ENCODE data around the gene MAGI2. TPM values are rescaled to one million over a fixed set of nuclear protein-coding genes. Genes with fewer than 3 reads are reported as not detected.

The MAGI2 gene
- total RNA-seq, 1 experiment from 2014 or later = 0.25 TPM

DNA sequence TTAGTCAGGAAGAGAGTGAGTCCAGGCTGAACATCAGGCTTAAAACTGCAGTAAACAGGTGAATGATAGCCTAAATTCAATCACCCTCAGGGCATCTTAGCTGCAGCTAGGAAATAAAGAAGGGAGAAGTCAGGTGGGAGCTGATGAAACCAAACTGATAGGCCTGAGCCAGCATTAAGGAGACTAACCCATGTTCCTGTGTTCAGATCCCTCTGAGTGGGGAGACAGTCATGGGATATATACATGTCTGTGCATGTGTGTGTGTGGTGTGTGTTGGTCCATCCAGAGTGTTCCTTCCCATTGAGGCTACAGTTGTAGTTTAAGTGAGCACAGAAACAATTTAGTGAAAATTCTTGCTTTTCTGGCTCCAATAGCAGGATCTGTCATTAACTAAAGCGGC lies 1174.0 kb downstream of the MAGI2 start:
- Mint-ChIP-seq H3K4me3 (ENCODE audit: unreplicated experiment) (no peak overlapping the region), H3K4me1 (ENCODE audit: low read depth, unreplicated experiment) (no peaks in the 10 kb centered on the region), H3K36me3 (ENCODE audit: insufficient read depth, unreplicated experiment) (no peaks in the 10 kb centered on the region), H3K27ac (ENCODE audit: unreplicated experiment) (no peak overlapping the region), H3K27me3 (ENCODE audit: insufficient read depth, unreplicated experiment) (peaks cover 8% of the 10 kb centered on the region), H3K9me3 (ENCODE audit: unreplicated experiment) (no peaks in the 10 kb centered on the region)
- BruUV-seq (replicated peaks) = no TSS peak
- CTCF ChIA-PET = no interaction called here
- Histone ChIP-seq H3K36me3 (ENCODE audit: control insufficient read depth, insufficient read depth, low read length) (no peaks in the 10 kb centered on the region), H3K4me1 (no peaks in the 10 kb centered on the region), H3K9me3 (no peaks in the 10 kb centered on the region), H3K4me3 (ENCODE audit: low read depth, low read length) (no peak overlapping the region), H3K27me3 (replicated peaks; ENCODE audit: control insufficient read depth, insufficient read depth, low read length) (no peaks in the 10 kb centered on the region)
- TF ChIP-seq, protein P1, sequence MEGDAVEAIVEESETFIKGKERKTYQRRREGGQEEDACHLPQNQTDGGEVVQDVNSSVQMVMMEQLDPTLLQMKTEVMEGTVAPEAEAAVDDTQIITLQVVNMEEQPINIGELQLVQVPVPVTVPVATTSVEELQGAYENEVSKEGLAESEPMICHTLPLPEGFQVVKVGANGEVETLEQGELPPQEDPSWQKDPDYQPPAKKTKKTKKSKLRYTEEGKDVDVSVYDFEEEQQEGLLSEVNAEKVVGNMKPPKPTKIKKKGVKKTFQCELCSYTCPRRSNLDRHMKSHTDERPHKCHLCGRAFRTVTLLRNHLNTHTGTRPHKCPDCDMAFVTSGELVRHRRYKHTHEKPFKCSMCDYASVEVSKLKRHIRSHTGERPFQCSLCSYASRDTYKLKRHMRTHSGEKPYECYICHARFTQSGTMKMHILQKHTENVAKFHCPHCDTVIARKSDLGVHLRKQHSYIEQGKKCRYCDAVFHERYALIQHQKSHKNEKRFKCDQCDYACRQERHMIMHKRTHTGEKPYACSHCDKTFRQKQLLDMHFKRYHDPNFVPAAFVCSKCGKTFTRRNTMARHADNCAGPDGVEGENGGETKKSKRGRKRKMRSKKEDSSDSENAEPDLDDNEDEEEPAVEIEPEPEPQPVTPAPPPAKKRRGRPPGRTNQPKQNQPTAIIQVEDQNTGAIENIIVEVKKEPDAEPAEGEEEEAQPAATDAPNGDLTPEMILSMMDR (IDR thresholded peaks at IDR 0.05; ENCODE audit: insufficient read depth in 1 of 2, low read depth in 1 of 2, low read length in 1 of 2, severe bottlenecking in 1 of 2, unreplicated experiment in 1 of 2) = no peak
- DNase-seq = no peak
- POLR2A ChIA-PET = no interaction called here
- intact Hi-C loops (cut with micrococcal nuclease; ENCODE audit: unreplicated experiment) = no loop called here

DNA sequence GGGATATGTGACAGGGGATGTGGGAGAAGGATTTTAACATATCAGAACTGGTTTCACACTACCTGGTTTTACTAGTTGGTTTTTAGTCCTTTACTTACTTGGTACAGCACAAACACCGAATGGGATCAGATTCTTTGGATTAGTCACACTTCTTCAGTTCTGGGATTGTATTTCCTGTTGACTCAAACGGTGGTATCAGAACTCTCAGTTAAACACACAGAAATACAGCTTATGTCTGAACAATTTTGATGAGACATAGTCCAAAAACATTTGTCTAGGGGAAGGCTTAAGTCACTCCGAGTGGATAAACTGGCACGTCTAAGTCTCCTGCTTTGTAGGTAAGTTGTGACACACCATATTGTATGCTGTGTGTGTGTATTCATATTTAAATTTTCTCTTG lies 1174.4 kb downstream of the MAGI2 start:
- Mint-ChIP-seq H3K4me1 (ENCODE audit: low read depth, unreplicated experiment) (no peaks in the 10 kb centered on the region), H3K27ac (ENCODE audit: unreplicated experiment) (no peak overlapping the region), H3K9me3 (ENCODE audit: unreplicated experiment) (no peaks in the 10 kb centered on the region), H3K4me3 (ENCODE audit: unreplicated experiment) (no peak overlapping the region), H3K36me3 (ENCODE audit: insufficient read depth, unreplicated experiment) (no peaks in the 10 kb centered on the region), H3K27me3 (ENCODE audit: insufficient read depth, unreplicated experiment) (peaks cover 8% of the 10 kb centered on the region)
- no peaks in the 10 kb centered on the region for H3K36me3 ChIP-seq (ENCODE audit: control insufficient read depth, insufficient read depth, low read length)
- intact Hi-C loops (cut with micrococcal nuclease; ENCODE audit: unreplicated experiment) = no loop called here
- TF ChIP-seq, protein P1 (IDR thresholded peaks at IDR 0.05; ENCODE audit: insufficient read depth in 1 of 2, low read depth in 1 of 2, low read length in 1 of 2, severe bottlenecking in 1 of 2, unreplicated experiment in 1 of 2) = no peak
- no peaks in the 10 kb centered on the region for H3K27me3 ChIP-seq (replicated peaks; ENCODE audit: control insufficient read depth, insufficient read depth, low read length)
- no peak for DNase-seq
- H3K4me3 ChIP-seq (ENCODE audit: low read depth, low read length) = no peak overlapping the region
- H3K4me1 ChIP-seq = no peaks in the 10 kb centered on the region
- ChIA-PET POLR2A (no interaction called here), CTCF (no interaction called here)
- no peaks in the 10 kb centered on the region for H3K9me3 ChIP-seq
- BruUV-seq (replicated peaks) = no TSS peak

DNA sequence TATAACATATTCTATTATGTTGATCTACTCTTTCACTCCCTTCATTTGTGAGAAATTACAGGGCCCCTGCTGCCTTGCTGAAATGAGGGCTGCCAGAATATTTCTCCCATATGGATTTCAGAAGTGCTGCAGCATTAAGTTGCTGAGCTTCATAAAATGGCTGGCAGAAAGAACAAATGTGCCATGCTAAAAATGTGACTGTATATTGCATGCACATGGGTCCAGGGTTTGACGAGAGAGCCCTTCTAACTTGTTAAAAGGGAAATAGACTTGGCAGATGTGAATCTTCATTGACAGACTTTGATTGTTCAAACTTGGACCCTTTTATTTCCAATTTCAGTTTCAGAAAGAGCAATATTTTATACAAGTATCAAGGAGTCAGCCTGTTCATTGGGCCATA lies 1186.3 kb downstream of the MAGI2 start:
- no peaks in the 10 kb centered on the region for H3K9me3 Mint-ChIP-seq (ENCODE audit: unreplicated experiment)
- no peaks in the 10 kb centered on the region for H3K36me3 ChIP-seq (ENCODE audit: control insufficient read depth, insufficient read depth, low read length)
- TF ChIP-seq, protein P1 (IDR thresholded peaks at IDR 0.05; ENCODE audit: insufficient read depth in 1 of 2, low read depth in 1 of 2, low read length in 1 of 2, severe bottlenecking in 1 of 2, unreplicated experiment in 1 of 2) = no peak
- BruUV-seq (replicated peaks) = no TSS peak
- no peak for DNase-seq
- ChIA-PET POLR2A (no interaction called here), CTCF (no interaction called here)
- no peaks in the 10 kb centered on the region for H3K4me1 ChIP-seq
- no peaks in the 10 kb centered on the region for H3K4me1 Mint-ChIP-seq (ENCODE audit: low read depth, unreplicated experiment)
- H3K36me3 Mint-ChIP-seq (ENCODE audit: insufficient read depth, unreplicated experiment) = no peaks in the 10 kb centered on the region
- no peaks in the 10 kb centered on the region for H3K27me3 ChIP-seq (replicated peaks; ENCODE audit: control insufficient read depth, insufficient read depth, low read length)
- H3K27ac Mint-ChIP-seq (ENCODE audit: unreplicated experiment) = no peak overlapping the region
- no peaks in the 10 kb centered on the region for H3K9me3 ChIP-seq
- no peak overlapping the region for H3K4me3 ChIP-seq (ENCODE audit: low read depth, low read length)
- peaks cover 13% of the 10 kb centered on the region for H3K27me3 Mint-ChIP-seq (ENCODE audit: insufficient read depth, unreplicated experiment)
- H3K4me3 Mint-ChIP-seq (ENCODE audit: unreplicated experiment) = no peak overlapping the region
- intact Hi-C loops (cut with micrococcal nuclease; ENCODE audit: unreplicated experiment) = no loop called here
